Measurements from ENCODE around the gene BHLHE23.

BHLHE23 gene

DNA sequence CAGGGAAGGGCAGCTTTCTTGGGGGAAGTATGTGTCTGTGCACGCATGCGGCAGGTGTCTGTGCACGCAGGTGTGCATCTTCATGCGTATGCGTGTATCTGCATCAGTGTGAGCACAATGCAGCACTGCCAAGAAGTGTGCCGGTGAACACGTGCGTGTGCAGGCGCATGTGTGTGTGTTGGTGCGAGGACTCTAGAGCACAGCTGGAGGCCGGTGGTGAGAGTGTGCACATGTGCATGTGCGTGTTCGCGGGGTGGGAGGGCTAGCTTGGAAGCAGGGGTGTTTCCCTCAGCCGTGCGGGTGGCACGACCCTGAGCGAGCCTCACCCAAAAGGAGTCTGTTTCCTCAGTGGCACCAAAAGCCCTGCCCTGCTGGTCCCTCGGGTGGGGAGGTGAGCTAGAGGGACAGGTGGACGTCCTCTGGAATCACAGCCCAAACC, 46.7 kb downstream of the BHLHE23 start:
- no peak for DNase-seq
- H3K4me3 ChIP-seq (ENCODE audit: low read depth, low read length) = no peak overlapping the region
- TF ChIP-seq, protein P1, sequence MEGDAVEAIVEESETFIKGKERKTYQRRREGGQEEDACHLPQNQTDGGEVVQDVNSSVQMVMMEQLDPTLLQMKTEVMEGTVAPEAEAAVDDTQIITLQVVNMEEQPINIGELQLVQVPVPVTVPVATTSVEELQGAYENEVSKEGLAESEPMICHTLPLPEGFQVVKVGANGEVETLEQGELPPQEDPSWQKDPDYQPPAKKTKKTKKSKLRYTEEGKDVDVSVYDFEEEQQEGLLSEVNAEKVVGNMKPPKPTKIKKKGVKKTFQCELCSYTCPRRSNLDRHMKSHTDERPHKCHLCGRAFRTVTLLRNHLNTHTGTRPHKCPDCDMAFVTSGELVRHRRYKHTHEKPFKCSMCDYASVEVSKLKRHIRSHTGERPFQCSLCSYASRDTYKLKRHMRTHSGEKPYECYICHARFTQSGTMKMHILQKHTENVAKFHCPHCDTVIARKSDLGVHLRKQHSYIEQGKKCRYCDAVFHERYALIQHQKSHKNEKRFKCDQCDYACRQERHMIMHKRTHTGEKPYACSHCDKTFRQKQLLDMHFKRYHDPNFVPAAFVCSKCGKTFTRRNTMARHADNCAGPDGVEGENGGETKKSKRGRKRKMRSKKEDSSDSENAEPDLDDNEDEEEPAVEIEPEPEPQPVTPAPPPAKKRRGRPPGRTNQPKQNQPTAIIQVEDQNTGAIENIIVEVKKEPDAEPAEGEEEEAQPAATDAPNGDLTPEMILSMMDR (IDR thresholded peaks at IDR 0.05; ENCODE audit: low read depth, low read length, missing control alignments) = no peak
- H3K27ac ChIP-seq = no peak overlapping the region
- no peaks in the 10 kb centered on the region for H3K27me3 ChIP-seq (replicated peaks)
- peaks cover 8% of the 10 kb centered on the region for H3K36me3 ChIP-seq (replicated peaks)
- in situ Hi-C loops (cut with HindIII; ENCODE audit: low pct_ligation_motif_present, low sequenced_read_pairs) = no loop called here

DNA sequence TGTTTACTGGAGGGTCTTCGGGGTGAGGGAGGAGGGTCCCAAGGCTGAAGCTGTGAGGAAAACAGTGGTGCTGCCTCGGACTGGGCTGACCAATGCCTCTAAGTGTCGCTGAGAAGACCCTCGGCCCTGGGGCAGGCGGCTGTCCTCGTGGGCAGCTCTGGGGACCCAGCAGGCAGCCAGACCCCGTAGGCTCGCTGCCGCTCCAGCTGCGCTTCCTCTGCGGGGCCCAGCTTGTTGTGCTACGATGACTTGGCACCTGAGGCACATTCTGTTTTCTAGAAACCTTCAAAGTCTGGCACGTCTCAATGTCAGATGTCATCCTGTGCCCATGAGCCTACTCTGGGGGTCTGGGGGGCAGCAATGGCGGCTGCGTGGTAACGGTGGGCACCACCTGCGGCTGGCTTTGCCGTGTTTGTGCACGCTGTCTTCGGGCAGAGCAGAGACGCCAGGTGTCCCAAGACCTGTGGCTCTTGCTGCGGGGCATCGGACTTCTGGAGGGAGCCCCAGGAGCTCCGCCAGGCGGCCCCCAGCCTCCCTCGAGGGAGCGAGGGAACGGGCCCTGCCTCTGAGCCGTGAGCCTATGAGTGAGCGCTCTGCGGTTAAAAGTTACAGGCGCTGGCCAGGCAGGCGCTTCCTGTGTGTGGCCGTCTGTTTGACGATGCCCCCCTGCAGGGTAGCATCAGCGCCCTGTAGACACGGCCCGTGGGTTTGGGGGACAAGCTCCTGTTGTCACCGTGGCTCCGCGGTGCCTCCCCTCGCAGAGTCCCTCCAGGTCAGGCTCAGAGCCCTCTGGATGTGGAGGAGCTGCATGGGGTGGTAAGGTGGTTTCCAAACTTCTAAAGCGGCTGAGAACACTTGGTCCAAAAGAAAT, 47.4 kb downstream of the BHLHE23 start:
- no peaks in the 10 kb centered on the region for H3K27me3 ChIP-seq (replicated peaks)
- in situ Hi-C loops (cut with HindIII; ENCODE audit: low pct_ligation_motif_present, low sequenced_read_pairs) = no loop called here
- H3K4me3 ChIP-seq (ENCODE audit: low read depth, low read length) = no peak overlapping the region
- H3K27ac ChIP-seq = no peak overlapping the region
- TF ChIP-seq, protein P1 (IDR thresholded peaks at IDR 0.05; ENCODE audit: low read depth, low read length, missing control alignments) = no peak
- DNase-seq = no peak
- peaks cover 4% of the 10 kb centered on the region for H3K36me3 ChIP-seq (replicated peaks)

DNA sequence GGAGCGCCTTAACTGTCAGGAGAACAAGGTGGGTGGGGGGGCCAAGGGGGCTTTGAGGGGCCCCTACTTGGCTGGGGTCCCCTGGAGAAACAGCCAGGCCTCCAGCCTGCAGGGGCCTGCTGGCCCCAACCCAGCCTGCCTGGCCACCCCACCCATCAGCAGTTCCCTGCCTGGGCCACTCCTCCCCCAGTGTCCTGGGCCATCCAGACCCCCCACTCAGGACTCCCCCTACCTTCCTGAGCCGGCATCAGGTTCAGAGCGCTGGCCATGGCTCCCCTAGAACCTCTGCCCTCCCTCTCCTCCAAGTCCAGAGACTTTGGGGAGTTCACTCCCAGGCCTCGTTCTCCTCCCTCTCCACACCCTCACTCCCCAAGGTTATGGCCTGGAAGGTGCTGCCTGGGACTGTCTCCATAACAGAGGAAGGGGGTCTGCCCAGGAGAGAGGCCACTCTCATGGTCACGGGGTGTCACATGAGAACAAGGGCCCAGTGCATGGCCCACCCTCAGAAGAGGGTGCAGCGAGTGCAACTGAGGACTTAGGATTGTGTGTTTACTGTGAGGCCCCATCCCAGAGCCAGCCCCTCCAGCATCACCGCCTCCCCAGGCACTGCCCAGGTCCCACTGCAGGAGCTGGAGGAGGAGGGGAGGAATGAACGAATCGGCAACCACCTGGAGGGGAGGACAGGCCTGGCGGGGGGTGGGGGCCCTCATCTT, 48.2 kb downstream of the BHLHE23 start:
- in situ Hi-C loops (cut with HindIII; ENCODE audit: low pct_ligation_motif_present, low sequenced_read_pairs) = no loop called here
- no peak overlapping the region for H3K27ac ChIP-seq
- no peaks in the 10 kb centered on the region for H3K27me3 ChIP-seq (replicated peaks)
- DNase-seq = no peak
- TF ChIP-seq, protein P1 (IDR thresholded peaks at IDR 0.05; ENCODE audit: low read depth, low read length, missing control alignments) = no peak
- no peak overlapping the region for H3K4me3 ChIP-seq (ENCODE audit: low read depth, low read length)
- H3K36me3 ChIP-seq (replicated peaks) = peaks cover 4% of the 10 kb centered on the region

DNA sequence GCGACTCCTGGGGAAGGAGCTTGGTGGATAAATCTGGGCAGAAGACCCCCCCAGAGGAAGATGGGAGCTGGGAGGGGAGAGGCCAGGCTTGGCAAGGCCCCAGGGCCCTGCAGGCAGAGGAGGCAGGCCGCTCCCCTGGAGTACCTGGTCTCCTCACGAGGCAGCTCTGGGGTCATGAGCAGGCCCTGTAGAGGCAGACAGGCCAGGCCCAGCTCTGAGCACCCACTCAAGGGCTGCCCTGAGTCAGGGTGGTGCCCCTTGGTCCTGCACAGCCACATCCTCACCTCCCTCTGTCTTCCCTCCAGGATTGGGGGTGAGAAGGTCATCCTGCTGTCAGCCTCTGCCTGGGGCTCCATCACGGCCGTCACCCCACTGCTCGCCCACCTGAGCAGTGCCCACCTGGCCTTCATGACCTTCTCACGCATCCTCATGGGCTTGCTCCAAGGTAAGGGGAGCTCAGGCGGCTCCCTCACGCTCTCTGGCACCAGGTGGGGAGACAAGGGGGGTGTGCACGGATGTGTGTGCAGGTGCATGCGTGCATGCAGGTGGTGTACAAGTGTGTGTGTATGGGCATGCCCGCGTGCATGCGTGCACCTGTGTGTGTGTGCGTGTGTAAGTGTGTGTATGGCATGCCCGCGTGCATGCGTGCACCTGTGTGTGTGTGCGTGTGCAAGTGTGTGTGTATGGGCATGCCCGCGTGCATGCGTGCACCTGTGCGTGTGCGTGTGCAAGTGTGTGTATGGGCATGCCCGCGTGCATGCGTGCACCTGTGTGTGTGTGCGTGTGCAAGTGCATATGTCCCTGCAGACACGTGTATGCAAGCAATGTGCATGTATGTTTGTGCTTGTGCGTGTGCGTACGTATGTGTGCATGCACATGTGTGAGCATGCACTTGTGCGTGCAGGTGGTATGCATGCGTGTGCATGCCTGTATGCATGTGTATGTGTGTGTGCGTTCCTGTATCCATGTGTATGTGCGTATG, 49.3 kb downstream of the BHLHE23 start:
- Histone ChIP-seq H3K36me3 (replicated peaks) (peaks cover 4% of the 10 kb centered on the region), H3K27me3 (replicated peaks) (no peaks in the 10 kb centered on the region), H3K4me3 (ENCODE audit: low read depth, low read length) (no peak overlapping the region), H3K27ac (no peak overlapping the region)
- TF ChIP-seq, protein P1 (IDR thresholded peaks at IDR 0.05; ENCODE audit: low read depth, low read length, missing control alignments) = no peak
- DNase-seq = no peak
- in situ Hi-C loops (cut with HindIII; ENCODE audit: low pct_ligation_motif_present, low sequenced_read_pairs) = no loop called here

DNA sequence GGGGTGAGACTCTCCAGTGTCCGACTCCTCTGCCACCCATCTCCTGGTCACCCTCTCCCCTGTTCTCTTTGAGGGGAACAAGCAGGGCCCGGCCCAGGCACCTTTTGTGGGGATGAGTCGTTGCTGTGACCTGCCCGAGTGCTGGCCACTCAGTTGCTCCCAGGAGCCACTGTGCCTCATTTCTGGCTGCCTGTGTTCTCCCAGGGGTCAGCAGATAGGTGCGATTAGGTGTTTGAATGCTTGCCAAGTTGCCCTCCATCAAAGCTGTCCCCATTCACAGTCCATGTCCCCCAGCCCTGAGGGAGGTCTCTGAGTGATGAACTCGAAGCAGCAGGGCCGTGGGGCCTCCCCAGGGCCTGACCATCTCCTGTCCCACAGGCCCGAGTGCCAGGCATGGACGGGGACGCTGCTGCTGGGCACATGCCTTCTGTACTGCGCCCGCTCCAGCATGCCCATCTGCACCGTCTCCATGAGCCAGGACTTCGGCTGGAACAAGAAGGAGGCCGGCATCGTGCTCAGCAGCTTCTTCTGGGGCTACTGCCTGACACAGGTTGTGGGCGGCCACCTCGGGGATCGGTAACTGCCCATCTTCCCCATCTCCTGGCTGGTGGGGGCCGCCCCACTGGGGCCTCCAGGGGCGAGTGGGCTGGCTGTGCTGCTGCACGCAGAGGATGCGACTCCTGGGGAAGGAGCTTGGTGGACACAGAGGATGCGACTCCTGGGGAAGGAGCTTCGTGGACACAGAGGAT, 50.2 kb downstream of the BHLHE23 start:
- TF ChIP-seq, protein P1 (IDR thresholded peaks at IDR 0.05; ENCODE audit: low read depth, low read length, missing control alignments) = no peak
- Histone ChIP-seq H3K4me3 (ENCODE audit: low read depth, low read length) (no peak overlapping the region), H3K27ac (no peak overlapping the region), H3K36me3 (replicated peaks) (peaks cover 4% of the 10 kb centered on the region), H3K27me3 (replicated peaks) (no peaks in the 10 kb centered on the region)
- no peak for DNase-seq
- in situ Hi-C loops (cut with HindIII; ENCODE audit: low pct_ligation_motif_present, low sequenced_read_pairs) = no loop called here
